ENCODE data around the gene ERP44.

GRCh38 chr9:100033877-100034551 lies 64.8 kb downstream of the ERP44 start:
- TF ChIP-seq SRF (IDR thresholded peaks at IDR 0.05; ENCODE audit: low read depth): no peak
- no peak for TF ChIP-seq CTCF (IDR thresholded peaks at IDR 0.05 in 2 of 3, conservative IDR thresholded peaks at IDR 0.05 in 1 of 3; ENCODE audit: borderline replicate concordance in 1 of 3, insufficient read depth in 1 of 3, low read depth in 2 of 3, low read length in 2 of 3)
- no peak for TF ChIP-seq ATF3 (IDR thresholded peaks at IDR 0.05)
- TF ChIP-seq REST (IDR thresholded peaks at IDR 0.05; ENCODE audit: low read depth): no peak
- no peak for TF ChIP-seq POLR2A (IDR thresholded peaks at IDR 0.05; ENCODE audit: borderline replicate concordance, extremely low read depth, insufficient read depth, insufficient read length)
- TF ChIP-seq JUND (IDR thresholded peaks at IDR 0.05): no peak
- TF ChIP-seq YY1 (IDR thresholded peaks at IDR 0.05; ENCODE audit: extremely low read depth, insufficient replicate concordance, low read depth, low read length): no peak

Data from HCT116 (cell line).